SKM-1 (cell line): Measurements from ENCODE around the gene DLG1.

Experiments
- DNase-seq: peaks from one replicate; lab custom pipeline; 2025; ENCODE audit not compliant: unreplicated experiment; lab: John Stamatoyannopoulos, UW

DLG1 gene

DNA sequence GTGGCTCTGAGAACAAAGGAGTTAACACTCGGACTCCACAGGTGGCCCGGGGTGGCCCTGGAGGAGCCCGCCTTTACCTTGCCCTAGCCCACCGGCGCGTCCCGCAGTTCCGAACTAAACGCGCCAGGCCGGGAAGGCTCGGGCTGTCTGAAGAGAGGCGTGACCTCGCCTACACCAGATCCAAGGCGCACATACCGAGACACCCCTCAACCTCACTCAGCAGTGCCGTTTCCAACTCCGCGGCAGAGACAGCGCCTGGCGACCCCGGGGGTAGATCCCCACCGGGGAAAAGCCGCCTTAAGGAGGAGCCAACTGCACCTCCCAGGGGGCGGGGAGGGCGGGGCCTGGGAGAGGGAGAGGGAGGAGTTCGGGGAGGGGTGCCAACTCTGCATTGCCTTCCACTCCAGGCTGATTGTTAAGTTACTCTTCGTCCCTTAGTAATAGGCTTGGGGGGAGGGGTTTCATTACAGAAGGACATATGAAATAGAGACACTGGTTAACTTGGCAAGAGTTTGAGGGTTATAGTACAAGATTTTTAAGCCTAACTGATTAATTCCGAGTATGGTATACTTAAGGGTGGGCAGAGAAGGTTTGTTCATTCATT is at the start of gene DLG1:
Gene DLG1 (minus strand): TSS at position 272 of the 604 bp plus-strand sequence. CDS start 1,408 bp downstream, outside the sequence.
- peak; percentile 83 for DNase-seq

DNA sequence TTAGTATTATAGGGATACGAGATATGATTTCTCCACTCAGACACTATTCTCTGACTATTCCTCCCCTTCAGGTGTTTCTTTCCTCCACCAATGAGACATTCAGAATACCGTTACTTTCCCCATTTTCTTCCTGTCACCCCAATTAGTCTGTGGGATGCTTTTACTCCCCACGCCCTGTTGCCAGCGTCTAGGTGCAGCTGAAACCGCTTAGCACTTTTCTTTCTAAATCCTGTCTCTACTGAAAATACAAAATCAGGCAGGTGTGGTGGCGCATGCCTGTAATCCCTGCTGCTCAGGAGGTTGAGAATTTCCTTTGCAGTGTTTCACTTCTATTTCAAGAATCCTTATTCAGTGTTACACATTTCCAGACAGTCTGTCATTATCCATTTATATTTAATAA is 49.6 kb upstream of the DLG1 start:
- DNase-seq, result no peak

DNA sequence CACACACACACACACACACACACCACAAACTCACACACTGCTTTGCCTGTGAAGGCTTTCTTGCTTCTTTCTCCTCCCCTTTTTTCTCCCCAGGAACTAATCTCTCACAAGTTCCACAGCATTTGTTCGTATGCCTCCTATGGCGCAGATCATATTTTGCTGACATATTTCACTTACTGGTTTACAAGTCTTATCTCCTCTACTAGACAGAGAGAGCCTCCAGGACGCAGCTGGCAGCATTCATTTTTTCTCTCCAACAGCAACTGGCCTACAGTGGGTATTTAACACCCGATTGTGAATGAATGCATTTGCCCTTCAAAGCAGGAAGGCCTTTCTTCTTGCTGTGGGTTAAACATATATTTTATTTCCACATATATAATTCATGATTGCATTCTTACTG is 47.0 kb upstream of the DLG1 start:
- DNase-seq, result no peak

DNA sequence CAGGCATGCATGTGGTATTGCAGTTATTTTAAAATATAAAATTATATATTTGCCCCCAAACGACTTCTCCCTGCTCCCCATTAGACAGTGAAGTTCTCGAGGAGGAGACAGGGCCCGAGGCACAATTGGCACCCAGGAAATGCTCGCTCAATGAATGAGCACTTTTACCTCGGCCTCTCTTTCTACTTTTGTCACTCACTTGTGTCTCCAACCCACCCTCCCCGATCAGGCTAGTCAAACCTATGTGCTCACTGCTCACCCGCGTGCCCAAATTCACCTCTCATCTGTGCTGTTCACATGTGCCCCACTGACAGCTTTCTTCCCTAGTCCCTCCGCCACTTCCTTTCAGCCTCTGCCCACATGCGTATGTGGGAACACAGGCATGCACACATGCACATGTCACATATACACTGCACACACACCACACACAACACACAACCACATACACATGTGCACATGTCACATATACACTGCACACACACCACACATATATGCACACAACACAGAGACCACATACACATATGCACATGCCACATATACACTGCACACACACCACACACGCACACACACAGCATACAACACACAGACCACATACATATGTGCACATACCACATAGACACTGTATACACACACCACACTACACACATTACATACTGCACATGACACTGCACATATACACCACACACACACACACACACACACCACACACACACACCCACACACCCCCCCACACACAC is 46.3 kb upstream of the DLG1 start:
- no peak for DNase-seq

DNA sequence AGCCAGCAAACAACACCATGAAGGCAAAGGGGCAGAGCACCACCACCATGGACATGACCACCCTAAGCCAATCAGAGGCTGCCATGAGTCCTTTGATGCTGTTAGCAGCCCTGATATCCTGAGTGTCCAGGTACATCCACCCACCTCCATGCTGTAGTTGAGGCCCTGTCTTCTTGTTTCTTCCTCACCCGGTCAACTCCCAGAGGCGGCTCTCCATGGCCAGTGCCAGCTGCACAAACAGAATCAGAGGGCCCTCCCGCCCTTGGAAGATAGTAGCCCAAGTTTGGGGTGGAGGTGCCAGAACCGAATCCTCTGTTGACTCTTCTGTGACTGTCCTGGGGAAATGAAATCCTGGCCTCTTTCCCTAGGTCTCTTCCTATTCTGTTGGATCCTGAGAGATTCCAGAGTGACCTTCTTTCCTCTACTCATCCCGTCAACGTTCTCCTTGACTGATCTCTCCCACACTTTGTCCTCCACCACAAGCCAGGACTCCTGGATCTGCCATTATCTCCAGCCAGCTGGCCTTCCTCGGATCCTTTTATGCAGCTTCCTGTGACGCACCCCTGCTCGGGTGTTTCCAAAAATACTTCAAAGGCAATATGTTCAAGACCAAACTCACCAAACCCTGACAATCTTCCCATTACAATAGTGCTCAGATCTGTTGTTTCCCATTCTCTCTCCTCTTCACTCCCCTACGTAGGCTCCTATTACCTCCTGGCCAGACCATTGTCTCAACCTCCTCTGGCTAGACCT is 45.4 kb upstream of the DLG1 start:
- no peak for DNase-seq

DNA sequence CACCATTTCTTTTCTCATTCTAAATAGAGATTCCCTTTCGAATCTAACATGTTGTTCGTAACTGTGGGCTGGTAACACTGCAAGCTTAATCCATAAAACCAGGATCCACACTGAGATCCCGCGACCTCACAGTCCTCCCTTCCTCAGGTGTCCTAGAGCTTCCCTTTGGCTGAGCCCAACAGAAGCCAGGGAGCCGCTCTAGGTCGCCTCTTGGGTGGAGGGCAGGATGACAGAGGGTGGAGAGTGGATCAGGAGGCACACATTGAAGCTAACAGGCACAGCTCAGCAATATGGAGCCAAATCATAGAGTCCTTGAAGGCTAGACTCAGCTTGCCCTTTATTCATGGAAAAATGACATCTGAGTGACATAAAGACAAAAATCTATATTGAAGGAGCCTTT is 44.7 kb upstream of the DLG1 start:
- no peak for DNase-seq

DNA sequence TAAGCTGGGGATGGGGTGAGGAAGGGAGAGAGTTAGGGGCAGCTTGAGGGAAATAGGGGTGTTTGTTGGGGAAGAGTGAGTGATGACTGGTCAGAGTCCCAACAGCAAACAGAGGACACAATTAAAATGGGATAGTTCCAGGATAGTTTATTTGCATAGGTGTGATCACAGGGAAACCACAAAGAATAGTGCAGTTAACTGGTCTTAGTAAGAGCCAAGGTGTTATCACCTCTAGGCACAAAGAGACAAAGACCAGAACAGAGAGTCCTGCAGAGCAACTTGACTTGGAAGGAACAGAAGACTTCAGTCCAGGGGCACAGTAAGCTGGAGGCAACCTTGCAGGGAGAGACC is 42.1 kb upstream of the DLG1 start:
- no peak for DNase-seq

DNA sequence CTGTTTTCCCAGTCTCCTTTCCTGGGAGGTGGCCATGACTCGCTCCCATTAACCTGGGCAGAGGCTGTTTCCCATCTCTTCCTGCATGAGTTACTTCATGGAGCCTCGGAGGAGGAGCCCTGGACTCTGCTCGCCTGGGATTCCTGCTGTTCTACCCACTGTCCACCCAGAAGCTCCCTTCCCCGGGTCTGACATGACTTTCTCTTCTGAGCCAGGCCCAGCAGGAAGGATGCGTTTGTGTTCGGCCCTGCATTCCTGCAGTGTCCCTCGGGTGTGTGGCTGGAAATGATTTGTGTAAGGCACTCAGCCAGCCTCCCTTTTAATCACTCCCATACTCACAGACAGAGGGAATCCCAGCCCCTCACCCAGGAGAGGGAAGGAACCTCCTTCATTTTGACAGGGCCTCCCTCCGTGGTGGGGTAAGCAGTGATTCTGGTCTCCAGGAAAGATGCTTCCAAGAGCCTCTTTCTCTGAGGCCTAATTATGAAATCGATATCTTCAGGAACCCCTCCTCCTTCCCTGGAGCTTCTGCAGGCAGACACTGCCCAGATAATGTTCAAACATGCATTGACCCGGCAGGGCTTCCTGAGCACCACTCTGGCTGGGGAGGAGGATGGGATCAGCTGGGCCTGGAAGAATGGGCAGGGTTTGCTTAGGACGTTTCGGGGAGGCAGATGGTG is 41.6 kb upstream of the DLG1 start:
- no peak for DNase-seq

DNA sequence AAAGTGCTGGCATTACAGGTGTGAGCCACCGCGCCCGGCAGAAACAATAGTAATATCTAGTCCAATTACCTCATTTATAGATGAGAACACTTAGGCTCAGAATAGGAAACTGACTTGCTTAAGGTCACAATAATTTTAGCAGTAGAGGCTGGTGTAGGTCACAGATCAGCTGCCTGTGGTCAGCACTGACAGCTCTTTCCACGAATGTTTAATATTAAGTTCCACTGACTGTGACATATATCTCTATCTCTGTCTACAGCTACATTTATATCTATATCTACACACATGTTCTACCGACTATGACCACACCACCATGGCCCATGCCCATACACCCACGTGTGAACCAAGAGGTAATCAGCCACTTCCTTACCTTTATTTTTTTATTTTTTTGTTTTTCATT is 40.2 kb upstream of the DLG1 start:
- no peak for DNase-seq

DNA sequence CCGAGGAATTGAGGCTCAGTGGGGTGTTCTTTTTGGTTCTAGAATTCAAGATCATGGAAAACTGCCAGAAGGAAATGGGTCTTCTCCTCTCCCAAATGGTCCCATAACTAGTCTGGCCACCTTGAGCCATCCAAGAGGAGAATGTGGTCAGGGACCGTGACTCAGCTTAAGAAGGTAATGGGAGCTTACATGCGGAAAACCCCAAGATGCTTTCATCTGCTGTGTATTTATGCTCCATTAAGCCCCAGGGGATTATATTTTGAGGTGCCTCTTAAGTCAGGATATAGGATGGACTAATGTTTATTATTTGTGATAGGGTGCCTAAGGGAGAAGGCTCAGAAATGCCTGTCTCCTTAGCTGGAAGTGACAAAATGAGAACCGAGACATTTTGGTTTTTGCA is 39.2 kb upstream of the DLG1 start:
- no peak for DNase-seq

DNA sequence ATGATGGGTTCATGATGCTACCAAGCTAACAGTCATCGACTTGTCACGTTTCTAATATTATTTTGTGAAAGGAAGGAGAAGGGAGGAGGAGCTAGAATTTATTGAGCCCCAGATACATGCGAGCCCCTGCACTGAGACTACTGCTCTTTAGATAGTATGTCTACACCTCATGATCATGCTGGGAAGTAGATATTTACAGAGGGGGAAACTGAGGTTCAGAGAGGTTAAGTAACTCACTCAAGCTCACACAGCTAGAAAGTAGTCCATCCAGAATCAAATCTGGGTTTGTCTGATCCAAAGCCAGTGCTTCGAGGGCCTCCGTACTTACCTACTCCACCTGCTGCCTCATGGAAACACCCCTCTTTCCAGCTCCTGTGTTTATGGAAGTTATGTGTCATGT is 38.8 kb upstream of the DLG1 start:
- DNase-seq, result no peak

DNA sequence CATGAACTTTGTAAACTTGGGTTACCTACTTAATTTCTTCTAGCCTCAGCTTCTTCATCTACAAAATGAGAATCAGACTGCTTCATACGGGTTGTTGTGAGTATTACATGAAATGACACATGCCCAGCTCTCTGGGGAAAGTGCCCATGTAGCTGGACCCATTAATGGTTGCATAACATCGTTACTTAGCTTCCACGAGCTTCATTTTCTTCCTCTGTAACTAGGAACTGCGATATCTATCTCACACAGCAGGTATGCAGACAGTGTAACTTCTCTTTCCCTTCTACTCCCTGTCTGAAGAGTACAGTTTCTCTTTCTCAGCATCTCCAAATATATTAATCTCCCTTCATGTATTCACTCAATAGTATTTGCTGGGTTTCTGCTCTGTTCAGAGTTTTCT is 37.9 kb upstream of the DLG1 start:
- DNase-seq, result peak; percentile 48

DNA sequence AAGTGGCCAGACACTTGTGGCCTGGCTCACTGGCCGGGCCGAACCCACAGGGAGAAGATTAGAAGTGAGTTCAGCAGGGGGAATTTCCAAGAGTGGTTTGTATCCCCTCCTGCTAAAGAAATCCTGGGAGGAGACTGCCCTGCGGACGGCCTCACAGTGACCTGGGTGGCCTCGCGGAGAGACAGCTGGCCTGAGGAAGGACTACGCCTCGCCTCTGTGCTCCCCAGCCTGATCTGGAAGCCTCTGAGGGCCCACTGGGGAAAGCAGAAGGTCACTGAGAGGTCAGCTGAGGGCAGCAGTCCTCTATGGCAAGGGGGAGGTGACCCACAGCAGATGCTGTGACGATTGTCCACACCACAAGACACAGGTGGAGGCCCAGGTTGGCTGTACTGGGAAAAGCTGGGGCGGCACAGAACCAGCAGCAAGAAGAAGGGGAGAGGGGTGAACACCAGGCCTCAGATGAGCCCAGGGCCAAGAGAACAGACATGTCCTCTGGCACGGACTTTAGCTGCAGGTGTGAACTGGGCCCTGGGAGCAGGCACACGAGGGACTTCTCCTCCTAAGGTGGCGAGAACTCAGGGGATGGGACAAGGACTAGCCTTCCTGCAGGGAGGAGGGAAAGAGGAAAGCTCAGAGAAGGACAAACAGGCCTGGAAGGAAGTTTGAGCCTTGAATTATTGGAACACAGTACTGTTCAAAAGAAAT is 37.2 kb upstream of the DLG1 start:
- peak; percentile 5 for DNase-seq

DNA sequence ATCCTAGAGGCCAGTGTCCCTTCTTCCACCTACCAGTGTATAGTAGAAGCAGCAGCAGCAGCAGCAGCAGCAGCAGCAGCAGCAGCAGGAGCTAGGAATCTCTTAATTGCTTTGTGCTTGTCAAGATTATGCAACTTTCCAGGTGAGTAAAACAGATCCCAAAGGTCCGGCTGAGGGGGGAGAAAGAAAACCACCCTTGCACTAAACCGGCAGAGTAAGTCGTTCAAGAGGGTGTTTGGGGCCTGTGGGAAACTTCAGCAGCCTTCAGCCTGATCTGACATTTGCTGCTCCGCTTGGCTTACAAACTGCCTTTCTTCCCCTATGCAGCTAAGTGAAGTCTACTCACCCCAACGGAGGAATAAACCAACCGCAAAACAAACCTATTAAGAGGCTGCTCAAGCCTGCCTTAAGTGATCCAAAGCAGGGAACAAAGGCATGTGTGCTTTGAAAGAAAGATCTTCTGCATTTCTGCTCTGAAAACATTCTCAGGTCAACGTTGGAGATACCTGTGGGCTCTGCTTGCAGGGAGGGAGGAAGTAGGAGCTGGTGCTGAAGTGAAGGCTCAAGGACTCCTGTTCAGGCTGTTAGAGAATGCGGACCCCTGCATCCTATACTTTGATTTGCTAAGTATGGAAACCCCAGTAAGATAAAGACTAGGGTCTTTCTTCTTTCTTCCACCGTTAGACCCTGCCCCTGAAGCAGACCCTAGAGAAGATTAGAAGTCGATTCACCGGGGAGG is 35.7 kb upstream of the DLG1 start:
- DNase-seq, result no peak

DNA sequence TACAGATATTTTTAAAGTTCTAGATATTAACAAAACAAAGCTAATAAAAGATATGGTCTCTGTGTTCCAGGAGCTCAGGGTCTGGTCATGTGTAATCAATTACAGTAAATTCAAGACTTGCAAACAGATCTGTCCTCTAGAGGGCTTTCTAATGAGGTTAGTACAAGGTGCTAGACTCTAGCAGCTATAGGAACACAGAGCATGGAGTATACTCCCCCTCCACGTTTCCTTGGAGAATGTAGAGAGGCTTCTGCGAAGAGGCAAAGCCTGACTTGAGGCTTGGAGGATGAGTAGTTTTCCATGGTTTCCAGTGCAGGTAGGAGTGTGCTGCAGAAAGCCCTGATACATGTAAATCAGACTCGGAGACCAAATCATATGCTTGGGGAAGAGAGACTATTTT is 32.7 kb upstream of the DLG1 start:
- no peak for DNase-seq

DNA sequence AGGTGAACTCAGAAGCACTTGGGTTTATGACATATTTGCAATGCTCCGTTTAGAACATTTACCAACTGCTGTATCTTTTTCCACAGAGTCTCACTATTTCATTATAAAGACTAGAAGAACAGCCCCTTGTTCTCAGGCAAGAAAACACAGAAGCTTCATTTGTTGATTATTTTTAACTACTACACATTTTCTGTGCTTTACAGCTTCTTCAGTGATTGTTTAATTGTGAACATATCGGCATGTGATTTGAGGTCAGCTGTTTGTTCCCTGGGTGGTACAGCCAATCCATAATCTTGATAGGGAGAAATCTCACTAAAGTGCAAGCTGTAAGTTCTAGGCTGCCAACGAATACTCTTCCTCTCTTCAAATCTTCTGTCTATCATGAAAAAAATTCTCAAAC is 31.0 kb upstream of the DLG1 start:
- DNase-seq, result no peak

DNA sequence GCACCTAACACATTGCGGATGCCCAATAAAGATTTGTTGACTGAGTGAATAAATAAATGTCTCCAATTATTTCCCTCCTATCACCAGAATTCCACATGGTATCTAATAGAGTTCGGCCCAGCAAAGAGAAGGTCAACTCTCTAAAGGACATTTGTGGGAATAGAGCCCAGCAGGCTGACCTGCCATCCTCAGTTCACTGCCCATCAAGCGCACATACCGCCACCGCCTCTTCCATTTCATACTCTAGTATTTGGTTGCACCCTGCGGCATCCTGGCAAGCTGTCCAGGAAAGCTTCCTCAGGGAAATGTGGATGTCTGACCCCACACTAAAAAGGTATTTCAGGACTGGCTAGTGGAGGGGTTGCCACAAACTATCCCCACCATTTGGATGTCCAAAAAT is 29.8 kb upstream of the DLG1 start:
- no peak for DNase-seq

DNA sequence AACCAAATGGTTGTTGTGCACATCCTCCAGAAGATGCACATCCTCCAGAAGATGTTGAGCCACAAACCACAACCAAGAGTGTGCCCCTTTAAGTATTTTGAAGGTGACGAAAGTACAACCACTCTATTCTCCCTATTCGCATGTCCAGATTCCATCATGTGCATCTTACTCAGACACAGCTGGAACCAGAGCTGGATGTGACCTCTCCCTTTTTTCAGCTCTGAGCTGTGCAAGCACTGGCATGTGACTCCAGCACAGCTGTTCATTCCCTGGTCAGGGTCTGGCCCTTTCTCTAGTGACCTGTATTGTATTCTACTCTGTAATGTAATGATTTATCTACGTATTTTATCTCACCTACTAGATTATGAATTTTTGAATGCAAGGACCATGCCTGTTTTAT is 29.3 kb upstream of the DLG1 start:
- no peak for DNase-seq

DNA sequence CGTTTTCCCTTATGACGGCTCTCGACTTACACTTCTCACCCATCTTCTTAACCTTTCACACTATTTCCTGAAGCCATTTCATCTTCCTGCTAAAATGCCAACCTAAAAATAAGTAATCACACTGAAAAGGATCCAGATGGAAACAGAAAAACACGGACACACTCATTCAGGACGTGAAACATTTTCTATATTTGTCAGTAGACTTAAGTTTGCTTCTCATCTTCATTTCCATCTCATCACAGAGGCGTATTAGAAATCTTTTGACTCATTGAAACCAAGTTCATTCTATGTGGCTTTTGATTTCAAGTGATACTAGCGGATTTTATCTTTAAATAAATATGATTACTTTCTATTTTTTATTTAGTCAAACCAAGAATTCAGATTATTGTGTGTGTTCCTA is 27.4 kb upstream of the DLG1 start:
- no peak for DNase-seq

DNA sequence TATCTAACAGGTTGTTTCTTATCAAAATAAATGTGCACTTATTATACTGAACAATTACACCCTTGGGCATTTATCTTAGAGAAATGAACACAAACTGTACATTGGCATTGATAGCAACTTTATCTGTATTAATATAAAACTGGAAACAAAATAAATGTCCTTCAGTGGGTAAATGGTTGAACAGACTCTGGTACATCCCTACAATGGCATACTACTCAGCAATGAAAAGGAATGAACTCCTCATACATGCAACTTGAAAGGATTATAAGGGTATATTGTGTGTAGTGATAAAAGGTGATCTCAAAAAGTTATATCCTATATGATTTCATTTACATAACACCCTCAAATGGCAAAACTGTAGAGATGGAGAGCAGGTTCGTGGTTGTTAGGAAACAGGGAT is 23.7 kb upstream of the DLG1 start:
- no peak for DNase-seq

DNA sequence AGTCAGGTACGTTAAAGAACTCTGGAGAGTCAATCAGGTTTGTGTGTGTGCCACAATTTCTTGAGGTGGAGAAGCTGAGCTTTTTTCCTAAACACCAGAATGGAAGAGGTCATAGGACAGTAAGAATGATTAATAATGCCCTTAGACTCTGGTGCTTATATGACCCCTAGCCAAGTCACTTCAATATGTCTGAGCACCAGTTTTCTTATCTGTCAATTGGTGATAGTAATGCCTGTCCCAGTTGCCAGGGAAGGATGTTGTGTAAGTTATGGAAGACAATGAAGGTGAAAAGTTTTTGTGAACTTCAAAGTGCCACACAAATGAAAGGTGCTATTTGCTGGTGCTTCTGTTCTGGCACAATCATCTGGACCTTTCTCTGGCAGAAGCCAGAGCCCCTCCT is 22.2 kb upstream of the DLG1 start:
- no peak for DNase-seq
